Left lobe of liver (tissue), 2 donors: ENCODE results near the gene GLT6D1. TPM values are rescaled to one million over a fixed set of nuclear protein-coding genes. Genes with fewer than 3 reads are reported as not detected.

ENCODE experiments used
- ATAC-seq: fragments of 200-7000 bp; cut with Tn5 transposase; one replicate; pipeline ENCODE4 v1.9.1; 2020; ENCODE audit warnings: mild to moderate bottlenecking, moderate library complexity
- DNase-seq: peaks from one replicate; pipeline ENCODE4 v3.0.0-alpha.2; 2020; ENCODE audit warnings: low spot score
- total RNA-seq: library from RNA; stranded (reverse); gene quantifications from one replicate; pipeline ENCODE4 v1.2.1, GENCODE V29; 2021
- donor health status: DM: no; HTN: no; CAD: no; lungs with moderate emphysema.
- donor health status: DM: no; HTN: yes; CAD: no.

GLT6D1 gene
- total RNA-seq, 1 donor from 2014 or later = not detected

- DNase-seq = no peak
Observed at GRCh38 chr9:135666534-135667462, 27.5 kb upstream of the GLT6D1 start.

GRCh38 chr9:135665795-135666189 lies 26.5 kb upstream of the GLT6D1 start:
- DNase-seq (no peak), ATAC-seq (no peak)

More at GRCh38 chr9:135666534-135667462, 27.5 kb upstream of the GLT6D1 start:
- ATAC-seq = no peak

- no peak for DNase-seq
Observed at GRCh38 chr9:135664801-135665794, 25.8 kb upstream of the GLT6D1 start.

GRCh38 chr9:135664266-135664665 lies 24.9 kb upstream of the GLT6D1 start:
- no peak for DNase-seq

More at GRCh38 chr9:135664801-135665794, 25.8 kb upstream of the GLT6D1 start:
- ATAC-seq = no peak

GRCh38 chr9:135663857-135664256 lies 24.5 kb upstream of the GLT6D1 start:
- ATAC-seq (no peak), DNase-seq (no peak)

More at GRCh38 chr9:135664266-135664665, 24.9 kb upstream of the GLT6D1 start:
- ATAC-seq = no peak

- DNase-seq = no peak
Observed at GRCh38 chr9:135663451-135663770, 24.1 kb upstream of the GLT6D1 start.

GRCh38 chr9:135662758-135663450 lies 23.6 kb upstream of the GLT6D1 start, which contains the start of gene LCN9:
LCN9 (plus strand) TSS chr9:135663309; CDS start chr9:135663322, 13 bp downstream.
- DNase-seq (no peak), ATAC-seq (no peak)

More at GRCh38 chr9:135663451-135663770, 24.1 kb upstream of the GLT6D1 start:
- ATAC-seq = no peak

GRCh38 chr9:135661816-135662560 lies 22.6 kb upstream of the GLT6D1 start:
- no peak for DNase-seq

GRCh38 chr9:135660407-135660806 lies 21.1 kb upstream of the GLT6D1 start:
- DNase-seq = no peak
- no peak for ATAC-seq

More at GRCh38 chr9:135661816-135662560, 22.6 kb upstream of the GLT6D1 start:
- no peak for ATAC-seq

GRCh38 chr9:135659252-135659651 lies 19.9 kb upstream of the GLT6D1 start:
- ATAC-seq (no peak), DNase-seq (no peak)

- DNase-seq (no peak), ATAC-seq (no peak)
Observed at GRCh38 chr9:135657416-135657815, 18.1 kb upstream of the GLT6D1 start.

- no peak for ATAC-seq
Observed at GRCh38 chr9:135655317-135655716, 16.0 kb upstream of the GLT6D1 start.

GRCh38 chr9:135650408-135650807 lies 11.1 kb upstream of the GLT6D1 start:
- ATAC-seq = no peak

More at GRCh38 chr9:135655317-135655716, 16.0 kb upstream of the GLT6D1 start:
- no peak for DNase-seq

GRCh38 chr9:135649508-135649907 lies 10.2 kb upstream of the GLT6D1 start:
- DNase-seq (no peak), ATAC-seq (no peak)

More at GRCh38 chr9:135650408-135650807, 11.1 kb upstream of the GLT6D1 start:
- DNase-seq = no peak

- ATAC-seq (no peak), DNase-seq (no peak)
Observed at GRCh38 chr9:135648494-135649410, 9.4 kb upstream of the GLT6D1 start.

- DNase-seq (no peak), ATAC-seq (no peak)
Observed at GRCh38 chr9:135647884-135648283, 8.5 kb upstream of the GLT6D1 start.

GRCh38 chr9:135644631-135645218 lies 5.4 kb upstream of the GLT6D1 start:
- no peak for ATAC-seq

GRCh38 chr9:135641745-135642144 lies 2.4 kb upstream of the GLT6D1 start:
- ATAC-seq = no peak
- DNase-seq = no peak

More at GRCh38 chr9:135644631-135645218, 5.4 kb upstream of the GLT6D1 start:
- DNase-seq = no peak
